ENCODE measurements around the gene GPX5.

Gene GPX5

GRCh38 chr6:28563430-28564095 lies 37.9 kb downstream of the GPX5 start:
- DNase-seq: no peak

- no peak for DNase-seq
These were observed 40.3 kb downstream of the GPX5 start for GRCh38 chr6:28565823-28566526.

GRCh38 chr6:28566527-28567252 lies 41.0 kb downstream of the GPX5 start:
- DNase-seq: no peak

- DNase-seq: no peak
These were observed 41.8 kb downstream of the GPX5 start for GRCh38 chr6:28567506-28567905.

- DNase-seq: no peak
These were observed 42.9 kb downstream of the GPX5 start for GRCh38 chr6:28568515-28569108.

- no peak for DNase-seq
These were observed 44.1 kb downstream of the GPX5 start for GRCh38 chr6:28569748-28570147.

GRCh38 chr6:28580475-28580874 lies 54.8 kb downstream of the GPX5 start:
- no peak for DNase-seq

- DNase-seq: no peak
These were observed 57.8 kb downstream of the GPX5 start for GRCh38 chr6:28583463-28583862.
